ENCODE measurements around the gene TSHZ2. TPM values are rescaled to one million over a fixed set of nuclear protein-coding genes. Genes with fewer than 3 reads are reported as not detected.

The TSHZ2 gene
- total and polyA plus RNA-seq, 2 of the 4 experiments (the other 2 are of a cell fraction), result under 0.01 to 0.02 TPM

GRCh38 chr20:53002786-53003185, 30.6 kb downstream of the TSHZ2 start:
- H2AFZ ChIP-seq (replicated peaks; ENCODE audit: low read length, poor library complexity), result no peak overlapping the region
- H2AK5ac ChIP-seq (ENCODE audit: low read depth, low read length), result no peak overlapping the region
- CTCF ChIA-PET, result no interaction called here
- H2AK9ac ChIP-seq (replicated peaks; ENCODE audit: low read depth, low read length, poor library complexity), result no peak overlapping the region
- H3K4me2 ChIP-seq (ENCODE audit: low read depth, low read length), result no peak overlapping the region
- no peaks in the 10 kb centered on the region for H3K9me3 ChIP-seq (ENCODE audit: control insufficient read depth, insufficient read depth, low read length)
- H3K4me1 ChIP-seq (ENCODE audit: control insufficient read depth, insufficient read depth, low read length), result peaks cover 2% of the 10 kb centered on the region; the same call in 1 of the 2 replicates
- POLR2A ChIA-PET (ENCODE audit: unreplicated experiment), result no interaction called here
- no peak overlapping the region for H3K23ac ChIP-seq (ENCODE audit: low read depth, low read length)
- no peak overlapping the region for H2BK15ac ChIP-seq (ENCODE audit: low read depth, low read length)
- H3K18ac ChIP-seq (ENCODE audit: low read depth, low read length), result no peak overlapping the region
- H3K4ac ChIP-seq (ENCODE audit: low read depth, low read length), result no peak overlapping the region
- TF ChIP-seq CHD1 (IDR thresholded peaks at IDR 0.05; ENCODE audit: low read depth, low read length) (no peak), RCOR1 (IDR thresholded peaks at IDR 0.05; ENCODE audit: insufficient replicate concordance, low read length) (no peak), MAZ (IDR thresholded peaks at IDR 0.05; ENCODE audit: borderline replicate concordance, low read depth, low read length) (no peak), NFE2L2 (IDR thresholded peaks at IDR 0.05; ENCODE audit: low read depth, low read length) (no peak), FOS (IDR thresholded peaks at IDR 0.05; ENCODE audit: low read depth, low read length) (no peak), POLR2A (IDR thresholded peaks at IDR 0.05; ENCODE audit: low read depth, low read length) (no peak)
- intact Hi-C loops (cut with micrococcal nuclease), result no loop called here
- no peak overlapping the region for H3K4me3 ChIP-seq (ENCODE audit: insufficient read depth, low read depth, low read length)
- H4K91ac ChIP-seq (ENCODE audit: insufficient read depth, low read depth, low read length), result no peak overlapping the region
- no peak overlapping the region for H3K9ac ChIP-seq (ENCODE audit: low read depth, low read length)
- H3K56ac ChIP-seq (ENCODE audit: extremely low read depth, insufficient read depth, low read length), result no peak overlapping the region
- BruUV-seq (replicated peaks), result no TSS peak
- H2BK5ac ChIP-seq (ENCODE audit: low read depth, low read length, poor library complexity, severe bottlenecking), result no peak overlapping the region
- dilution Hi-C loops (cut with HindIII; ENCODE audit: low sequenced_read_pairs, unreplicated experiment), result no loop called here
- no peaks in the 10 kb centered on the region for H3K36me3 ChIP-seq (ENCODE audit: control insufficient read depth, insufficient read depth, low read length)
- DNase-seq (no peak), ATAC-seq (ENCODE audit: low read depth) (no peak)
- H3K27me3 ChIP-seq (ENCODE audit: control insufficient read depth, insufficient read depth, low read length), result no peaks in the 10 kb centered on the region
- in situ Hi-C loops (cut with MboI; ENCODE audit: low sequenced_read_pairs), result no loop called here
- no peak overlapping the region for H3K27ac ChIP-seq (ENCODE audit: insufficient read depth, low read length)
- H3K79me1 ChIP-seq (ENCODE audit: low read depth in 1 of 2, low read length in 2 of 2), result no peaks in the 10 kb centered on the region
- H4K20me1 ChIP-seq (ENCODE audit: insufficient read depth, low read length), result no peaks in the 10 kb centered on the region
- no peaks in the 10 kb centered on the region for H3K9me1 ChIP-seq (ENCODE audit: insufficient read depth, low read length)
- H4K5ac ChIP-seq (ENCODE audit: low read depth, low read length), result no peak overlapping the region
- no peak overlapping the region for H2BK120ac ChIP-seq (ENCODE audit: low read depth, low read length)
- H2BK20ac ChIP-seq (ENCODE audit: low read depth, low read length), result no peak overlapping the region
- no CpG with 5 or more reads among the region's 5 CpGs for WGBS, 2 experiments (ENCODE audit: extremely low coverage in 2 of 2, insufficient read length in 1 of 2)
- no peak overlapping the region for H4K8ac ChIP-seq (ENCODE audit: low read depth in 2 of 2, low read length in 2 of 2)
- H3K14ac ChIP-seq (replicated peaks; ENCODE audit: low read depth, low read length), result no peak overlapping the region

Measured in IMR-90 (cell line).